UCSD-AML1 (cell line): ENCODE results near the gene CYS1.
A peak's percentile ranks its signal among the peaks of the same experiment; 100 is the strongest.

Experiments
- DNase-seq: peaks from one replicate; lab custom pipeline; 2025; ENCODE audit not compliant: unreplicated experiment; lab: John Stamatoyannopoulos, UW

Gene CYS1

GRCh38 chr2:10072656-10073480 is 7.3 kb downstream of the CYS1 start:
- DNase-seq: peak; percentile 63

GRCh38 chr2:10071595-10071994 is 8.6 kb downstream of the CYS1 start:
- DNase-seq: no peak

GRCh38 chr2:10071176-10071575 is 9.0 kb downstream of the CYS1 start:
- DNase-seq: no peak

DNA sequence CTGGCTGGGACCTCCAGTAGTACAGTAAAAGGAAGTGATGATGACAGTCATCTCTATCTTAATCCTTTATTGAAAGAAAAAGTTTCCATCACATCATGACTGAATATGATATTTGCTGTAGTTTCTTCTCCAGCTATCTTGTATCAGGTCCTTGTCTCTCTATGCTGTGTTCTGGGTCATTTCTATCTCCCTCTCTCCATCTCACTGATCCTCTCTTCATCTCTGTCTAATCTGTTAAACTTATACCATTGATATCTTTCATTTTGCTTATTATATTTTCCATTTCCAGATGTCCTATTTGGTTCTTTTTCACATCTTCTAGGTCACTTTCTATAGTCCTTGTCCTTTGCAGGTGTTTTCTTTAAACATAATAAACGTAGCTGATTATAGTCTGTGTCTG is 12.3 kb downstream of the CYS1 start:
- DNase-seq: no peak

DNA sequence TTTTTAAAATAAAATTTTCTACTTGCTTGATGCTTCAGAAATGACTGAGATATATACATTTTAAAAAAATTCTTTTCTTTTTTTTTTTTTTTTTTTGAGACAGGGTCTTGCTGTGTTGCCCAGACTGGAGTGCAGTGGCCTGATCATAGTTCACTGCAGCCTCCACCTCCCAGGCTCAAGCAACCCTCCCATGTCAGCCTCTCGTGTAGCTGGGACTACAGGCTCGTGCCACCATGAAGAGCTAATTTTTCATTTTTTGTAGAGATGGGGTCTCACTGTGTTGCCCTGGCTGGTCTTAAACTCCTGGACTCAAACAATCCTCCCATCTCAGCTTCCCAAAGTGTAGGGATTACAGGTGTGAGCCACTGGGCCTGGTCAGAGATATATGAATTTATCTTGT is 12.9 kb downstream of the CYS1 start:
- no peak for DNase-seq

DNA sequence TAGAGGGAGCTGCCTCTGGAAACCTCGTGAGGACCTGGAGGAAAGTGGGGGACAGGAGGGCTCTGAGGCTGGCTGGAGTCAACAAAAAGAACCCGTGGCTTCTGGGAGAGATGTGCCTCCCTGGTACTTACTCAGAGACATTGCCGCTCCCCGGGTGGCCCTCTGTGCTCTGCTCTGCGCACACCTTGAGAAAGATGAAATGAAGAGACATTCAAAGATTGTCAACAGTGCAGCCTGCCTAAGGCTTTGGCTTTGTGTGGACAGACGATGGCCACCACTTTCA is 14.5 kb downstream of the CYS1 start:
- no peak for DNase-seq

DNA sequence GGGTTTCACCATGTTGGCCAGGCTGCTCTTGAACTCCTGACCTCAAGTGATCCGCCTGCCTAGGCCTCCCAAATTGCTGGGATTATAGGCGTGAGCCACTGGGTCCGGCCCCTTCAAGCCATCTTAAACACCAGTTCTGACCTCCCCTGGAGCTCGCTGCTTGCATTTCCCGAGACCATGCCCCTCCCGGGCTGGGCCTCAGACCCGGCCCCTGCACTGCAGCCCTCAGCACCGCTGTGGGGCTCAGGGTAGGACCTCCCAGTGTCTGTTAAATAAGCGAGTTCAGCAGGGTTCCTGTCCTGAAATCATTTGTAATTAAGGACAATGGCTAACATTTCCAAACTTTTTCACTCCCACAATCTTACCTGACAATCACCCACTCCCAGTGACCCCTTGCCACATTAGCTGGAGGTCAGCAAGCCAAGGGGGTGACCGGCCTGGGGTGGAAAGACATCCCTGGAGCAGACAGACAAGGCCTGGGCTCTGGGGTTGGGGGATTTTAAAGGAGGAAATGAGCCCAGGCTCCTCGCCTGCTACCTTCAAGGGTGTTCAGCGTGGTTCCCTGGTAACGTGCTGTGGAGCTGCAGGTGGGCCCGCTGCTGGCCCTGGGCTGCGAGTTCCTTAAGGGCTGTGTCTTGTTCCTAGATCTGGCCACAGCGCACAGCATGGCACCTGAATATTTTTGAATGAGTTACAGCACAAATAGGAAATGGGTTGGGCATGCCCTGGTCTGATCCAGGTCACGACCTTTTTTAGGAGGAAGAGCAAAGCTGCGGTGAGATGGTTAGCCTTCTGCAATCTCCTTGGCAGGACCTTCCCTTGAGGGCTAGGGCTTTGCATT is 15.1 kb downstream of the CYS1 start:
- DNase-seq: no peak

- no peak for DNase-seq
Measured at GRCh38 chr2:10063566-10063965, 16.6 kb downstream of the CYS1 start.

GRCh38 chr2:10062931-10063365 is 17.3 kb downstream of the CYS1 start:
- DNase-seq: no peak

DNA sequence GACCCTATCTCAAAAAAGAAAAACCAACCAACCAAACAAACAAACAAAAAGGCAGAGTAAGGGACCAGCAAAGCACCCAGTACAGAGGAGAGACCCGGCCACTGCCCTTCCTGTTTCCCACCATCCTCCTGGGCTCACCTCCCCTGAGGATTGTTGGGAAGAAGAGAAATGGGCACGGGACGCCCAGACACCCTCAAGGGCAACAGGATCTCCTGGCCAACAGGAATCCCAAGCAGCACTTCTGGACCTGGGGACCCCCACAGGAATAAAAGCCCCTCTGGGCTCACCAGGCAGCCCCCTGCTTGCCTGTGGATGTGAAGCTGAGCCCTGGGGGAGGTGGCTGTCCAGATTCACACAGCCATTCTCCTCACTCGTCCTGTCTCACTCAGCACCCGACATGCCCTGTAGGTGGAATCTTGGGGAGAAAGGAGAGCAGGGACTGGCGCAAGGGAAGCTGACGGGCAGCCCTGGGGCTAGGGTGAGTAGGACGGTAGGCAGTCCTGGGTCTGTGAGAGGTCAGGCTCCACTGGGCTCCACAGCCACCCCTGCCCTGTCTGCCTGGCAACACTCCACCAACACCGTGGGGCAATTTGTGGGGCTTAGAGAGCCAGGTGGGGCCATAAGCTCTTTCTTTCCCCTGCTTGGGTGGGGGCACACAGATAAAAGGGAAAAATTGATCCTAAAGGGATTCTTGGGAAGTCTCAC is 18.8 kb downstream of the CYS1 start:
- no peak for DNase-seq

- DNase-seq: no peak
Measured at GRCh38 chr2:10059552-10060335, 20.5 kb downstream of the CYS1 start.

DNA sequence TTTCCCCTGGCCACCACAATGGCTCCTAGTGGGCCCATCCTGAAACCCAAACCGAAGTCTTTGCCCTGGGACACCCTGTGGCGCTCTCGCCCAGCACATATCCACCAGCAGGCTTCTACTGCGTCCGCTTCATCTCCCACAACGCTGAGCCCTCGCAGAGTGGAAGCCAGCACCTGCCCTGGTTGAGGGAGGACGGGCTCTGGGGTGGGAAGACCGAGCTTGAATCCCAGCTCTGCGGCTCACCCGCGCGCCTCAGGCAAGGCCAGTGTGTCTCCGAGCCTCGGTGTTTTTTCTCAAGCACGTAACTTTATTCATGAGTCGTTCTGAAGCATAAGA is 21.2 kb downstream of the CYS1 start:
- DNase-seq: no peak

DNA sequence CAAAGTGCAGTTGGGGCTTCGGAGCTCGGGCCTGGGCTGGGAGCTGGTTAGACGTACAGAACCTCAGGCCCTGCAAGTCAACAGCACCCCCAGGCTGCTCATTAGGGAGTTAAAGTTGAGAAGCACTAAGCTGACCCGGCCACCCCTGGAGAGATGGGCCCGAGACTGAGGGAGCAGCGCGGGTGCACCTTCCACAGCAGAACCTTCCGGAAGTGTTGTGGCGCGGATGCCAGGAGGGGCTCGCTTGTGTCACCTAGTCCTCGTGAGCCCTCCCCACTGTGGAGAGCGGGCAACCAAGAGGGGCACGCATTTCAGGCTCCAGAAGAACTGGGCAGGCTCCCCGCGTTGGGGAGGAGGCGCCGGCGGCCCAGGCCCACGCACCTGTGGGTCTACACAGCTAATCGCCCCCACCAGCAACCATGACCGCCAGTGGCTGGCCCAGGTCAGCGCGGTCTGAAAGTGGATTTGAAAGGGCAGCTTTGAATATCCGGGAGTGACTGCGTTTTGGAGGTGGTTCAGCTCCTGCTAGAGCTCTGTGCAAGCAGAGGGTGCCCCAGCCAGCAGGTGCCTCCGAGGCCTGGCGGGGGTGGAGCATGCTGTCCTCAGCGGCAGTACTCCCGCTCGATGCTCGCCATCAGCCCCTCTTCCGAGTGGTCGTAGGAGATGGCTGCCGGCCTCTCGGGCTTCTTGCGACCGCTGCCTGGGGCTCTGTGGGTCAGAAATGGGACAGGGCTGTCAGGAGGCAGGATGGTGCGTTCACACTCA is 21.8 kb downstream of the CYS1 start:
- no peak for DNase-seq

GRCh38 chr2:10057231-10058107 is 22.7 kb downstream of the CYS1 start:
- no peak for DNase-seq

DNA sequence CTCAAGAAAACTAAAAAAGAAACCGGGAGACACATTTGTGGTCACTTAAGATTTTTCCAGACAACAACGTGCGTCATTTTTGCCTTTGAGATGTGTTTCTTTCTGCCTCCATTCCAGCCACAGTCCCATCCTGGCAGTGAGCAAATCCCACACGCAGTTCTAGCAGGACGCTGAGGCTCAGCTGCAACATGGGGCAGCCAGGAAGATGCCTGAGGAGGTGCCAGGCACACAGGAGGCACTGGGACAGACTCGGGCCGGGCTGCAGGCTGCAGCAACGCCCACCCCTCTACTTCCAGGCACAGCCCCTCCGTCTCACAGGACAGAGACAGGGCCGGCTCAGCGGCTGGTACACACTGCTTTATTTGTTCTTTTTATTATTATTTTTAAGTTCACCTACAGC is 23.8 kb downstream of the CYS1 start:
- DNase-seq: no peak

DNA sequence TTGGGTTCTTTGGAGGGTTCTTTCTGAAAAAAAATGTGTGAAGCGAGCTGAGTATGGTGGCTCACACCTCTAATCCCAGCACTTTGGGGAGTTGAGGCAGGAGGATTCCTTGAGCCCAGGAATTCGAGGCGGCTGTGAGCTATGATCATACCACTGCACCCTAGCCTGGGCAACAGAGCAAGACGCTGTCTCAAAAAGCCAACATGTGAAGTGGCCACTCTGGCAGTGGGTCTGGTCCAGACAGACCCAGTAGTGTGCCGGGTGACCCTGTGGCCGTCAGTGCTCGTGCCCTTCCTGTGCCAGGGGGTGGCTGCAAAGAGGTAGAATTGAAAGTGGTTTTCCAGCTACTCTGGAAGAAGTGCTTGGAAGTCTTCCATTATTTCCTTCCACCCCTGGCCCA is 25.2 kb downstream of the CYS1 start:
- DNase-seq: no peak

DNA sequence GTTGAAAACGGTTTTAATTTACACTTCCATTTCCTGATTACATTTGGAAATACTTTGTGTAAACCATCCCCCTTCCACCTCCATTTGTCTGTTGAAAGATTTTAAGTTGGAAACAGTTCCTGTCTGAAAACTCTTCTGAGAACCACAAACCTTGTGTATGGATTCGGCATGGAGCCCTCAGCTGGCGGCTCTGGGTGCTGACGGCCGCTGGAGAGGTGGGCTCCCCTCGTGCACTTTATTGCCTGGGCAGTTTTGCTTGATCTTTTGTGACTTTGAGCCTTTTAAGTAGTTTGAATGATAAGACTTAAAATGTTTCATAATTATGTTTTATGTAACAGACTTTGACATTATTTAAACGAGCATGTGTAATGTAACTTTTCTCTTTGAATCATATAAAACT is 25.8 kb downstream of the CYS1 start:
- no peak for DNase-seq

- DNase-seq: no peak
Measured at GRCh38 chr2:10053351-10053750, 26.9 kb downstream of the CYS1 start.

GRCh38 chr2:10052216-10052615 is 28.0 kb downstream of the CYS1 start:
- DNase-seq: no peak
